D341Med (cell line): ENCODE measurements around the gene CKAP2L.
"Not testable (repeated sequence)": the region's sequence is repeated elsewhere in the genome, so short reads cannot be mapped to it uniquely, and the experiment has no call there.

Experiments
- DNase-seq: peaks from one replicate; pipeline ENCODE4 v3.0.0; 2012; ENCODE audit warnings: low spot score

The CKAP2L gene

DNA sequence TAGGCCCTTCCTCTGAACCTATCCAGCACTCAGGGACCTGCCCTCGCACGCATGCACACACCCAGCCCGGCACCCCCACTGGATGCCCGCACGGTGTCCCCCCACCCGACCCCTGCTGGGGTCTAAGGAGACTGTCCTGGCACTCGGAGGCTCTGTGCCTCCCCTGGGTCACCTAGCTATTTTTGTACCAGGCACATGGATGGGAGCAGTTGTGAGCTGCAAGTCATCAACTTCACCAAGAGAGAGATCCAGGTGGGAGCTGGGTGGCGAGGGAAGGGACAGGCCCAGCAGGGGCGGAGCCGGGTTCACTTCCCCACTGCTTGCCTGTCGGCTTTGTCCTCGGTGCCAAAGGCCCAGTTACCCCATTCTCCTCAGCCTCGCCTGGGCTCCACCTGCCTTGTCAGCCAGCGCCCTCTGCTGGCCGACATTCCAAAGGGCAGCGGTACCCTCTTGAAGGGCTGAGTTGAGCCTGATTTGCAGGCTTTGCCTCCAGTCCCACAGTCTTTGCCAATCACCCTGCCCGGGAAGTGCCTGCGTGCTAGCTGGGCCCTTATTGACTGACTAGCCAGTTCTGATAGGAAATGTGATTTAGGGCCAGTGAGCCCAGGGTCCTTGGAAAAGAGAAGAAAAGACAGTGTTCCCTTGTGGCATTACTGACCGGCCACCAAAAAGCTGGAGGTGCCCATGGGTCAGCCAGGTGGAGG lies 37.8 kb downstream of the CKAP2L start:
- DNase-seq: peak; percentile 91

DNA sequence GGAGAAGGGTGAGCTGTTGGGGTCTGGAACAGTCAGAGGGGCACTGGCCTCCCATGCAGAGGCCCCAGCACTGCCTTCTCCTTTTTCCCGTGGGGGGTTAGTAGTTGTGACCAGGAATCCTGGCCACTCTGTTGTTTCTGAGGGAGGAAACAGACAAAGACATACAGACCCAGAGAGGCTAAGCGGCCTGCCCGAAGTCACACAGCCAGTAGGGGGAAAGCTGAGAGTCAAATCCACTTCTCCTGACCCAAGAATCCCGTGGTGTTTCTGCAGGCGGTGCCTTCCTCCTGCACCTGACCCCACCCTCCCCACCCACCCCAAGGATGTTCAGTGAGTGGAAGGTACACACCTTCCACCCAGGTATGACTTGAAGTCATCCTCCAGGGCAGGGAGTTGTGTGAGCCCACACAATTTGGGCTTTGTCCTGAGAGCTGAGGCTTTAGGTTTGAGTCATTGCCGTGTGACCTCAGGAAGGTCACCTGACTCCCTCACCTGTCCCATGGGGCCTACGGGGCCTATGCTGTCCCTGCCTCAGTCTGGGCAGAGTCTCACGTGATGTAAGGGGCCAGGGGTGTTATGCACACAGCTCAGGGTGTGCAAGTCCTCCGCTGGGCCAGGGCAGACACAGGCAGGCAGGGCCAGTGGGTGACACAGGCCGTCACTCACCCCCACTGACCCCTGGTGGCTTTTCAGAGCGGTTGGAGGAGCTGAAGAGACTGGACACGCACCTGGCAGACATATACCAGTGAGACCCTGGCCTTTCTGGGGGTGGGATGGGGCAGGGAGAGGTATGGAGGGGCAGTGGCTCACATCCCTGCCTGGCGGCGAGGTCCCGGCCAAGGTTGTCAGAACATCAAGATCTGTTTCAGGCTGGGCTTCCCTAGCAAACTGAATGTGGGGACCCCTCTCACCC lies 38.6 kb downstream of the CKAP2L start:
- no peak for DNase-seq

DNA sequence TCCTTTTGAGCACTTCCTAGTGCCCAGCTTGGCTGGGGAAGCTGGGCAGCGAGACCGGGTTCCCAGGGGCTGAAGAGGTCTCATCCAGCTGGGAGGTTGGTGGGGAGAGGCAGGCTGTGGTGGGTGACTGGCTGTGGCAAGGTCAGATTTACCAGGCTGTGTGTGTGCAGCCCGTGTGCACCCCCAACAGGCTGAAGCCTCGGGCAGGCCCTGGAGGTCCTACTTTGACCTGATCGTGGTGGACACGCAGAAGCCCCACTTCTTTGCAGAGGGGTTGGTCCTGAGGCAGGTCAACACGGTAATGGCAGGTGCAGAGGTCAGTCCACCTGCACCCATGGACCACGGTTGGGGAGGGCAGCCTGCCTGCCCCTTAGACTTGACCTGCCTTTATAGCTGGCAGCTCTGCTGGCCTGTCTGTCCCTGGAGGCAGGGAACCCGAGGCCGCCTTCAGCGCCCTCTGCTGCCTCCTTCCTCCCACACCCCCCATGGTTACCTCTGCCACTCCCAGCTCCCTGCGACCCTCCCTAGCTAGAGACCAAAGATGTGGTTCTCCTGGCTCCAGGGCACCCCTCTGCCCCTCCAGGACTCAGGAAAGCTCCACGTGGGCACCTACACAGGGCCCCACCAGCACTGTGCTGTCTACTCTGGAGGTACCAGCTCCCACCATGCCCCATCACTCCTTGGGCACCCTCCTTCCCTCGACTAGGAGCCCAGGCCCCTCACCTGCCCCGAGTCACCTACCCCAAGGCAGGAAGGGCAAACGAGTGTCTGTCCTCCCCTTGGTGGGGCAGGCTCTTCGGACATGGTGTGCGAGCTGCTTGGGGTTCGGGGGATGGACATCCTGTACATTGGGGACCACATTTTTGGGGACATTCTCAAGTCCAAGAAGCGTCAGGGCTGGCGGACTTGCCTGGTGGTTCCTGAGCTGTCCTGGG lies 39.6 kb downstream of the CKAP2L start:
- peak; percentile 54 for DNase-seq

DNA sequence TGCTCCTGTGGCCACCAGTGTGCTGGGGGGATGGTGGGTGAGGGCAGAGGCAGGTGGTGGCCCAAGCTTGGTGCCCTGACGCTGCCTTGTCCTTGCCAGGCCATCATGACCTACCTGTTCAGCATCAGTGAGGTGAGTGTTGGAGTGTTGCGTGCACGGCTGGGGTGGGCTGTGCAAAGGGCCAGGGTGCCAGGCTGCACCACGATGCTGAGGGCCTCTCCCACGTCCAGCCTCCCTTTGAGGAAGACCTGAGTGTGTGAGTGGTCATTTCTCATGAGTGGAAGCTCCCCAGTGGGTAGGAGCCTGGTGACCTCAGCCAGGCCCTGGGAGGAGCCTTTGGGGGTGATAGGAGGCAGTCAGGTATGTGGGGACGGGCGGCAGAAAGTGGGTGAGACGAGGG lies 40.4 kb downstream of the CKAP2L start:
- no peak for DNase-seq

DNA sequence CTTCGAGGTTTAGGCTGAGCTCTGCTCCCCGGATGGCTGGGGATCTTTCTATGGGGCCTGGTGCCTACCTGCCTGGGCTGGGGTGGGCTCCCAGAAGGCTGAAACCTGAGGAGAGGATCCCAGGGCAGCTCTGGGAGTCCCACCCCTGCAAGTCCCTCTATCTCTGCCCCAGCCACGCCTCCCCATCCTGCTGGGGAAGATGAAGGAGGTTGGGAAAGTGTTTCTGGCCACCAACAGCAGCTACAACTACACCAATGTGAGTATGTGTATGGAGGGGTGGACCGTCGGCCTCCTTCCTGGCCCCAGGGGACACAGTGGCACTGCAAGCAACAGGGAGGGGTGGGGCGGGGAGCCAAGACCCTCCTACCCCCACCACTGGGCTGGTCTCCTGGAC lies 40.9 kb downstream of the CKAP2L start:
- no peak for DNase-seq

DNA sequence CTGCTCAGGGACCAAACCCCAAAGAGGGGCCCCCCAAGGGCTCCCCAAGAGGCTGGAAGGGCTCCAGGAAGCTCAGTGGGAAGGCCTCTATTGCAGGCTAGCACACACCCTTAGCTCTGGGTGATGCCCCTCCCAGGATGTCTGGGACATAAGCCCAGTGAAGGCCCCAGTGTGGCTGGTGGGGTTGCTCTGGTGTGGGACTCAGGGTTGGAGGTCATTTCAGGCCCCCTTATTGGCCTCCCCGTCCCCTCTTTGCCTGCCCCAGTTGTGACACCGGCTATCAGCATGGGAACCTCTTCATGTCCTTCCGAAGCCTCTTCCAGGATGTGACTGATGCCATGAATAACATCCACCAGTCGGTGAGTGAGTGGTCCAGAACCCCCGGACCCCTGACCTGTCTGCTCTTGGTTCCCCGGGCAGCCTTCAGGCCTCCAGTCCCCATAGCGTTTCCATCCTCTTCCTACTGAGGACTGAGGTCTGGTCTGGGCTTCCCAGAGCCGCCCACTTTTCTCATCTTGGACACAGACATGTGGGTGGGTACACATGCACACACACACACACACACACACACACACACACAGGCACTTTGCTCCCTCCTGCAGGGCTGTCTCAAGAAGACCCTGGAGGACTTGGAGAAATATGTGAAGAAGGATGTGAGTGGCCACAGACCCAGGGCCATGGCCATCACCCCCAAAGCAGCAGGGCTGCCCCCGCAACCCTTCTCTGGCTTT lies 41.4 kb downstream of the CKAP2L start:
- no peak for DNase-seq

DNA sequence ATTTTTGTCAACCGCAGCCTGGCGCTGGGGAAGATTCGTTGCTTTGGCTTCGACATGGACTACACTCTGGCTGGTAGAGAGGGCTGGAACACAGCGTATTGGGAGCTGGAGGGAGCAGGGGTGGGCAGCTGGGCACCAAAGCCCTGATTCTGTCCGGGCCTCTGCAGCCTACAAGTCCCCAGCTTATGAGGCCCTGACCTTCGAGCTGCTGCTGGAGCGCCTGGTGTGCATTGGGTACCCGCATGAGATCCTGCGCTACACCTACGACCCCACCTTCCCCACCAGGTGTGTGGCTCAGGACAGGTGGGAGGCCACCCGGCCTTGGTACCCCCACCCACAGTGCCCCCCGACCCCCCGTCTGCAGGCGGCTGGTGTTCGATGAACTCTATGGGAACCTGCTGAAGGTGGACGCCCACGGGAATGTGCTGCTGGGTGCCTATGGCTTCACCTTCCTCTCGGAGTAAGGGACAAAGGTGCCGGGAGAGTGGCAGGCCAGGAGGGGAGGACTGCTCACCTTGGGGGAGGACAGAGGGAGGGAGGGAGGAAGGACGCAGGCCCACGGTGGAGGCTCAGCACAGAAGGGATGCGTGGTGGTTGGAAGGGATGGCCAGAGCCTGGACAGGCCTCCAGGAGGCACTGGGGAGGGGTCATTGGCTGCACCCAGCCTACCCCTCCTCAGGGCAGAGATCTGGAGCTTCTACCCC lies 42.4 kb downstream of the CKAP2L start:
- no peak for DNase-seq

DNA sequence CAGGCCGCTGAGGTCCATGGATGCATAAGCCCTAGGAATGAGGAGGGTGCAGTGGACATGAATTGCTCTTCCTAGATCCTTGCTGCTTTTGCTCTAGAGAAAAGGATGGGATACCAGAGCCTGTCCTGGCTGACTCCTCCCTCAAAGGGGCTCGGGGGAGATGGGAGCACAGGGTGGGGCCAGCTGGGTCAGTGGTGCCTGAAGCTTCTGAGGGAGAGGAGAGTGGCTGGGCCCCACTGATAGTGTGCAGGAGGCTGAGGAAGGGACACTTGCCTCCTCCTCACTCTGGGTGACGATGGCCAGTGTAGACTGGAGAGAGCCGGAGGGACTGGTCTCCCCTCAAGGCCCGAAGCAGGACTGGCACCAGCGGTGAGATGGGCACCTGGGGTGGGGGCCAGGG lies 43.6 kb downstream of the CKAP2L start, which contains the start of gene NT5DC4:
NT5DC4 (plus strand) TSS at position 236 of the 400 bp plus-strand sequence; CDS start at position 296, 60 bp downstream.
- no peak for DNase-seq

DNA sequence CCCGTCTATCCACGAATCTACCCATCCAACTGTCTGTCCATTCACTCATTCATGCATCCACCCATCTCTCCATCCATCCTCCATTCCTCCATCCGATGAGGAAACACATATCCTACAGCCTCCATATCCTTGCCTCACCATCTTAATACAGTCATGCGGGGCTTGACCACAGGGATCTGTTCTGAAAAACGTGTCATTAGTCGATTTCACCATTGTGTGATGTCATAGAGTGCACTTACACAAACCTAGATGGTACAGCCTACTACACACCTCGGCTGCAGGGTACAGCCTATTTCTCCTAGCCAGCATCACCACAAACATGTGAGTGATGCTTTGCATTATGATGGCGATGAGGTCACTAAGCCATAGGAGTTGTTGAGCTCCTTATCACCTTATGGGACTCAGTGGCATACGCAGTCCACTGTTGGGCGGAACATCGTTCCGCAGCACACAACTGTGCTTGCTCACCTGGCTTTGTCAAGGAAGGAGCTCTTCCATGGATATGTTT lies 45.5 kb downstream of the CKAP2L start:
- no peak for DNase-seq

DNA sequence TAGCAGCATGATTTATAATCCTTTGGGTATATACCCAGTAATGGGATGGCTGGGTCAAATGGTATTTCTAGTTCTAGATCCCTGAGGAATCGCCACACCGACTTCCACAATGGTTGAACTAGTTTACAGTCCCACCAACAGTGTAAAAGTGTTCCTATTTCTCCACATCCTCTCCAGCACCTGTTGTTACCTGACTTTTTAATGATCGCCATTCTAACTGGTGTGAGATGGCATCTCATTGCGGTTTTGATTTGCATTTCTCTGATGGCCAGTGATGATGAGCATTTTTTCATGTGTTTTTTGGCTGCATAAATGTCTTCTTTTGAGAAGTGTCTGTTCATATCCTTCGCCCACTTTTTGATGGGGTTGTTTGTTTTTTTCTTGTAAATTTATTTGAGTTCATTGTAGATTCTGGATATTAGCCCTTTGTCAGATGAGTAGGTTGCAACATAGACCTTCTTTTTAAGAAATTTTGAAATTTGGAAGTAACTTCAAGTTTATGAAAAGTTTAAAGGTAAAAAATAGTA lies 47.5 kb downstream of the CKAP2L start:
- not testable (repeated sequence) for DNase-seq

DNA sequence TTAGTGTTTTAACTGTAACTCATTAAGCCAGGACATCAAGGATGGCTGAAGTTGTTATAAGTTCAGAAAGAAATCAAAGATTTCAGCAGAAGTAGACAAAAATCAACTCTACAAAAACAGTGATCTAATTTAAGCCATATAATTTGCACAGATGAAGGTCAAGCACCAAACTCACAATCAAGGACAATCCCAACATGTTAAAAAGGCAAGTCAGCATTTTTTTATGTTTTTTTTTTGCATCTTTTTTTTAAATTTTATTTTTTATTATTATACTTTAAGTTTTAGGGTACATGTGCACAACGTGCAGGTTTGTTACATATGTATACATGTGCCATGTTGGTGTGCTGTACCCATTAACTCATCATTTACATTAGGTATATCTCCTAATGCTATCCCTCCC lies 48.3 kb downstream of the CKAP2L start:
- not testable (repeated sequence) for DNase-seq

DNA sequence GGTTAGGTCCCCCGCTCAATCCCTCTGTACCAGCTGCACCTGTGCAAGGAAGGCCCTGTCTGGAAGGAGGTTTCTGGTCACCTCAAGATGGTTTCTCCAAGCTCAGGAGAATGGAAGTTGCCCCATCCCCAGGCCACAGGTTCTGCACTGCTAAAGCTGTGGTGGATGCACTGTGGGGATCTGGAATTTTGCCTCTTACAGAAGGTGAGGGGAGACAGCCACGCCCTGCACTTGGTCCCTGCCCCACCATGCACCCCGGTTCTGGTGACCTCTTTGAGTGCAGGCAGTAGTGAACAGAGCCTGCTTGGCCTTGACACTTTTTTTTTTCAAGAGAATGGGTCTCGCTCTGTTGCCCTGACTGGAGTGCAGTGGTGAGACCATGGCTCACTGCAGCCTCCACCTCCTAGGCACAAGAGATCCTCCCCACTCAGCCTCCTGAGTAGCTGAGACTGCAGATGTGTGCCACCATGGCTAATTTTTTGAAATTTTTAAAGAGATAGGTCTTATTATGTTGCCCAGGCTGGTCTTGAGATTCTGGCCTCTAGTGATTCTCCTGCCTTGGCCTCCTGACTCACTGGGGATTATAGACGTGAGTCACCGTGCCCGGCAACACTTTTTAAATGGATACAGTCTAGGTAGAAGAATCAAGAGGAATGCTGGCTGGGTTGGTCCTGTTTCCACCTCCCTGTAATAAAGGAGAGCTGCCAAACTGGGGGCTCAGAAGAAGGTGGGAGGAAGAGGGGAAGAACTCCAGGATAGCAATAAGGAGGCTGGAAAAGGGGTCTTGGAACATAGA lies 49.4 kb downstream of the CKAP2L start:
- no peak for DNase-seq

DNA sequence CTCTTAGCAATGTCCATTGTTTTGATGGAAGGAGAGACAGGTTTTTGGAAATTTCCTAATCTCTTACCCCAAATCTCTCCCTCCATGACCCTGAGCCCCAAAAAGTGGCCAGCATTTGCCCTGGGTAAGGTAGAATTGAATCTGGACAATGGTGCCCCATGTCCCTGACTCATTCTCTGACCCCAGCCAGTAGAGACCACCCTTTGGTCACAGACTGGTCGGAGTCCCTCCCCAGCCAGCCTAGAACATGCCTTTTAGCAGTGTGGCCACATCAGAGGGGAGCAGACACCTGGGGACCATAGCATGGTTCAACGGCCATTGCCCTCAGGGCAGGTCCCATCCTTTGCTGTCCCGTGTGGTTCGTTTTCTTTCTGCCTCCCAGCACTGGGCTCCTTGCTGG lies 50.1 kb downstream of the CKAP2L start:
- DNase-seq: no peak

DNA sequence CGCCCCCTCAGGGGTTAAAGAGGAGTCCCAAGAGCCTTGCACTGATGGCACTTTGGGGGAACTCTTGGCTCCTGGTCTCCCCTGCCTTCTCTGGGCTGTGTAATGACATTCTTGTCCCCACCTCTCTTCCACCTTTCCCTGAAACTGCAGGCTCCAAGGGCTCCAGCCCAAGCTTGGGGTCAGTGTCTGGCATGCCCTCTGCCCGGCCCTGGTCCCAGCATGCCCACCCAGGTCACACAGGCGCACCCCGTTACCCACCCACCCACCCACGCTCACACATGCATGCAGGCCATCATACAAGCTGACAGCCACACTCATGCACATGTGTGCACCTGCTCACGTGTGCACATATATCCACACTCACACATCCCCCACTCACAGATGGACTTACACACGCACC lies 50.5 kb downstream of the CKAP2L start:
- no peak for DNase-seq

DNA sequence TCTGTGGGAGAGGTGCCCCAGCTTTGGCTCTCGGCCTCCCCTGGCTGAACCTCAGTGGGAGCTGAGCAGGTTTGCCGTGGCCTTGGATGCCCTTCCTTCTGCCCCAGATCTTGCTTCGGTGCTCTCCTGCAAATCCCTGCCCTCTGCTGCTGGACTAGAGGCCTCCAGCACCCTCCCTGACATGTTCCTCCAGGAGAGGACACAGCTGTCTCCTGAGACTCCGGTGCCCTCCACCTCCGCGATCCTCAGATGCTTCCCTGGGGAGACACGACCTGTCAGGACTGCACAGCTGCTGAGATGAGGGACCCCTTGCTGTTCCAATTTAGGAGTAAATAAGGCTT lies 50.9 kb downstream of the CKAP2L start:
- DNase-seq: no peak

DNA sequence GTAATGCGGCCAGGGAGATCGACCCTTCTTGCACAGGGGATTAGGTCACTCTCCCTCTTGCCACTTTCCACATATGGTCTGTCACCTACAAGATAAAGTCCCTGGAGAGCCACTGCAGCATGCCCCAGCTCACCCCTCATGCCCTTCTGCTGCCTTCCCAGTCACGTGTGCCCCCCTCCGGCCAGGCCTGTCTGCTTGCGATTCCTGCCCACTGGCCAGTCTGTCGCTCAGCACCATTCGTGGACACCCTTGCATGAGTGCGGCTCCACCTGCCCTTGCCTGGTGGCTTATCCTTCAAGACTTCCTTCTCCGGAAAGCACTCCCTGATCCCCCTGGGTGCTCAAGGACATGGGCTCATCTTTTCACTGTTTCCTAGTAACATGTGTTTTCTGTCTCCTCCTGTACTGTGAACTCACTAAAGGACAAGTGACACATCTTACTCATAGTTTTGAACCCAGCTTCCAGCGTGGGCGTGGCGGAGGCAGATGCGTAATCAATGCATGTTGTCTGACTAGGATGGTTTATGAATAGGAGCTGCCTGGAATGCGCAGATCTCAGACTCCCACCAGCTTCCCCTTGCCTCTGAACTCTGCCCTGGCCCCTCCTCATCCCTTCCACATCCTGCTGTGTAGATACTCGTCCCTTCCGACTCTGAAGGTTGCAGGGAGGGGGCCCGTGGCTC lies 51.4 kb downstream of the CKAP2L start:
- DNase-seq: no peak

DNA sequence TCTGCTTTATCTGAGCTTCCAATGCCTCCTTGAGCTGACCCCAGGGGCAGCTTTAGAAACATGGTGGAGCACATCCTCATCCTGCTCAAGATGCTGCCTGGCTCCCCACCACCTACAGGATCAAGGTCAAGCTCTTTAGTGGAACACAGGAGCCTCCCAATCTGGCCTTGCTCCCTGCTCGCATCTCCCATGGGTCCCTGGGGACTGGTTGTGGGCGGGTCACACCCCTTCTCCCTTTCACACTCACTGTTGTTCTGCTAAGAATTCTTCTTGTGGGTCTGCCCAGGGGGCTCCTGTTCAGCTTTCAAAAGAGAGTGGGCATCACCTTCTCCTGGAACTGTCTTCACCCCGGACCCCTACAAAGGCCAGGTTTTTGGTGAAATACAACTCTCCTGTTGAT lies 51.9 kb downstream of the CKAP2L start:
- DNase-seq: no peak

DNA sequence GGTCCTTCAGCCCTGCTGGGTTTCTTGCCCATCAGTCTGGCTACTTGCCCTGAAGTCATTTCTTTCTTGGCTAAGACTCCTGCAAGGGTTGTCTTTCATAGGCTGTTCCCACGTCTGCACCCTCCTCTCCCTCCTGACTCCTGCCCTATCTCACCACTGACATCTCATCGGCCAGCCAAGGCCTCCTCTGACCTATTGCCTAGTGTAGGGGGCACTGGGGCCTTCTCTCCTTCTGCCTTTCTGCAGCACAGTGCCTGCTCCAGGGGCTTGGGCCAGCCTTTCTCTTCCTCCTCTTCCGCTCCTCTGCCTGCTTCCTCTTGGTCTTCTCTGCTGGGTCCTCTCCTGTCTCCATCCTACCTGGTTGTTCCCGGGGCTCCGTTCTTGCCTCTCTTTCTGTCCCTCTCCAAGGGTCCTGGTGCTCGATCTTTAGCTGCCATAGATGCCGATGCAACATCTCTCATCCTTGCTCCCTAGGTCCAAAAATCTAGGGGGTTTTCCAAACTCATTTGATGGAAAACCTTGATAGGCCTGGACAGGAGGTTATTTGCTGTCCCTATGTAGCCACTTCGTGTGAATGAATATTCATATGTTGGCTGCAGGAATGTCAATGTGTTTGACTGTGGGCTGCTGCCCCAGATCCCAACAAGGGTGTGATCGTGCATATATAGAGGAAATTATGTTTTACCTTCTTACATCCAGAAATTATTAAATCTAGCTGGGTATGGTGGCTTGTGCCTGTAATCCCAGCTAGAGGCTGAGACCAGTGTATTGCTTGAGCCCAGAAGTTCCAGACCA lies 53.3 kb downstream of the CKAP2L start:
- no peak for DNase-seq
